ENCODE results near the gene WAC. TPM values are rescaled to one million over a fixed set of nuclear protein-coding genes. Genes with fewer than 3 reads are reported as not detected.

The WAC gene
- total and polyA plus RNA-seq, 2 experiments from 2014 or later = 59.4 to 116 TPM

GRCh38 chr10:28535846-28536245 lies 2.9 kb downstream of the WAC start:
- no peak for TF ChIP-seq EZH2phosphoT487 (IDR thresholded peaks at IDR 0.05; ENCODE audit: unreplicated experiment)
- TF ChIP-seq CREB1 (CRISPR knock-in tag; IDR thresholded peaks at IDR 0.05; ENCODE audit: low read depth) = no peak
- no peak for TF ChIP-seq POLR2AphosphoS5 (IDR thresholded peaks at IDR 0.05; ENCODE audit: low read depth)
- no peak for TF ChIP-seq EZH2 (IDR thresholded peaks at IDR 0.05; ENCODE audit: low read depth, unreplicated experiment)
- TF ChIP-seq ZNF331 (CRISPR knock-in tag; IDR thresholded peaks at IDR 0.05; ENCODE audit: low read depth) = no peak
- TF ChIP-seq ZNF114 (CRISPR knock-in tag; IDR thresholded peaks at IDR 0.05) = no peak
- TF ChIP-seq ZNF462 (CRISPR knock-in tag; IDR thresholded peaks at IDR 0.05) = no peak
- TF ChIP-seq, protein P1, sequence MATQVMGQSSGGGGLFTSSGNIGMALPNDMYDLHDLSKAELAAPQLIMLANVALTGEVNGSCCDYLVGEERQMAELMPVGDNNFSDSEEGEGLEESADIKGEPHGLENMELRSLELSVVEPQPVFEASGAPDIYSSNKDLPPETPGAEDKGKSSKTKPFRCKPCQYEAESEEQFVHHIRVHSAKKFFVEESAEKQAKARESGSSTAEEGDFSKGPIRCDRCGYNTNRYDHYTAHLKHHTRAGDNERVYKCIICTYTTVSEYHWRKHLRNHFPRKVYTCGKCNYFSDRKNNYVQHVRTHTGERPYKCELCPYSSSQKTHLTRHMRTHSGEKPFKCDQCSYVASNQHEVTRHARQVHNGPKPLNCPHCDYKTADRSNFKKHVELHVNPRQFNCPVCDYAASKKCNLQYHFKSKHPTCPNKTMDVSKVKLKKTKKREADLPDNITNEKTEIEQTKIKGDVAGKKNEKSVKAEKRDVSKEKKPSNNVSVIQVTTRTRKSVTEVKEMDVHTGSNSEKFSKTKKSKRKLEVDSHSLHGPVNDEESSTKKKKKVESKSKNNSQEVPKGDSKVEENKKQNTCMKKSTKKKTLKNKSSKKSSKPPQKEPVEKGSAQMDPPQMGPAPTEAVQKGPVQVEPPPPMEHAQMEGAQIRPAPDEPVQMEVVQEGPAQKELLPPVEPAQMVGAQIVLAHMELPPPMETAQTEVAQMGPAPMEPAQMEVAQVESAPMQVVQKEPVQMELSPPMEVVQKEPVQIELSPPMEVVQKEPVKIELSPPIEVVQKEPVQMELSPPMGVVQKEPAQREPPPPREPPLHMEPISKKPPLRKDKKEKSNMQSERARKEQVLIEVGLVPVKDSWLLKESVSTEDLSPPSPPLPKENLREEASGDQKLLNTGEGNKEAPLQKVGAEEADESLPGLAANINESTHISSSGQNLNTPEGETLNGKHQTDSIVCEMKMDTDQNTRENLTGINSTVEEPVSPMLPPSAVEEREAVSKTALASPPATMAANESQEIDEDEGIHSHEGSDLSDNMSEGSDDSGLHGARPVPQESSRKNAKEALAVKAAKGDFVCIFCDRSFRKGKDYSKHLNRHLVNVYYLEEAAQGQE (IDR thresholded peaks at IDR 0.05; ENCODE audit: unreplicated experiment) = no peak
- TF ChIP-seq JUNB (IDR thresholded peaks at IDR 0.05; ENCODE audit: unreplicated experiment) = no peak
- TF ChIP-seq, protein P2, sequence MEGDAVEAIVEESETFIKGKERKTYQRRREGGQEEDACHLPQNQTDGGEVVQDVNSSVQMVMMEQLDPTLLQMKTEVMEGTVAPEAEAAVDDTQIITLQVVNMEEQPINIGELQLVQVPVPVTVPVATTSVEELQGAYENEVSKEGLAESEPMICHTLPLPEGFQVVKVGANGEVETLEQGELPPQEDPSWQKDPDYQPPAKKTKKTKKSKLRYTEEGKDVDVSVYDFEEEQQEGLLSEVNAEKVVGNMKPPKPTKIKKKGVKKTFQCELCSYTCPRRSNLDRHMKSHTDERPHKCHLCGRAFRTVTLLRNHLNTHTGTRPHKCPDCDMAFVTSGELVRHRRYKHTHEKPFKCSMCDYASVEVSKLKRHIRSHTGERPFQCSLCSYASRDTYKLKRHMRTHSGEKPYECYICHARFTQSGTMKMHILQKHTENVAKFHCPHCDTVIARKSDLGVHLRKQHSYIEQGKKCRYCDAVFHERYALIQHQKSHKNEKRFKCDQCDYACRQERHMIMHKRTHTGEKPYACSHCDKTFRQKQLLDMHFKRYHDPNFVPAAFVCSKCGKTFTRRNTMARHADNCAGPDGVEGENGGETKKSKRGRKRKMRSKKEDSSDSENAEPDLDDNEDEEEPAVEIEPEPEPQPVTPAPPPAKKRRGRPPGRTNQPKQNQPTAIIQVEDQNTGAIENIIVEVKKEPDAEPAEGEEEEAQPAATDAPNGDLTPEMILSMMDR (conservative IDR thresholded peaks at IDR 0.05; ENCODE audit: low read depth in 2 of 2) = no peak
- TF ChIP-seq, protein P3, sequence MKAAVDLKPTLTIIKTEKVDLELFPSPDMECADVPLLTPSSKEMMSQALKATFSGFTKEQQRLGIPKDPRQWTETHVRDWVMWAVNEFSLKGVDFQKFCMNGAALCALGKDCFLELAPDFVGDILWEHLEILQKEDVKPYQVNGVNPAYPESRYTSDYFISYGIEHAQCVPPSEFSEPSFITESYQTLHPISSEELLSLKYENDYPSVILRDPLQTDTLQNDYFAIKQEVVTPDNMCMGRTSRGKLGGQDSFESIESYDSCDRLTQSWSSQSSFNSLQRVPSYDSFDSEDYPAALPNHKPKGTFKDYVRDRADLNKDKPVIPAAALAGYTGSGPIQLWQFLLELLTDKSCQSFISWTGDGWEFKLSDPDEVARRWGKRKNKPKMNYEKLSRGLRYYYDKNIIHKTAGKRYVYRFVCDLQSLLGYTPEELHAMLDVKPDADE (IDR thresholded peaks at IDR 0.05) = no peak
- TF ChIP-seq NANOG (IDR thresholded peaks at IDR 0.05; ENCODE audit: borderline replicate concordance) = no peak
- no peak for TF ChIP-seq STAT1 (IDR thresholded peaks at IDR 0.05; ENCODE audit: unreplicated experiment)
- peaks cover 11% of the 10 kb centered on the region; the same call in 1 of the 2 replicates for H3K4me1 ChIP-seq (ENCODE audit: insufficient read depth)
- peaks cover 26% of the 10 kb centered on the region for H4K20me1 ChIP-seq (replicated peaks; ENCODE audit: insufficient read depth)
- H2AFZ ChIP-seq = no peak overlapping the region
- H3K27me3 Mint-ChIP-seq (ENCODE audit: insufficient read depth, low read depth, poor library complexity) = peaks cover 8% of the 10 kb centered on the region
- no peaks in the 10 kb centered on the region for H3K27me3 ChIP-seq (ENCODE audit: insufficient read depth)
- ATAC-seq (no peak), DNase-seq (ENCODE audit: low spot score) (no peak)
- peaks cover 71% of the 10 kb centered on the region for H3K36me3 Mint-ChIP-seq (ENCODE audit: low read depth)
- peaks cover 28% of the 10 kb centered on the region for H3K4me1 Mint-ChIP-seq
- no peak overlapping the region for H3K4me3 Mint-ChIP-seq
- no peaks in the 10 kb centered on the region for H3F3A ChIP-seq (replicated peaks; ENCODE audit: low read depth)
- H3K4me2 ChIP-seq = no peak overlapping the region
- H3K79me2 ChIP-seq (replicated peaks; ENCODE audit: insufficient read depth) = peaks cover 83% of the 10 kb centered on the region
- no peaks in the 10 kb centered on the region; the same call in 2 of the 3 replicates for H3K9me3 Mint-ChIP-seq
- peaks cover 56% of the 10 kb centered on the region for H3K36me3 ChIP-seq (ENCODE audit: insufficient read depth)
- H3K27ac Mint-ChIP-seq = 0 out of 2 replicates have a peak overlapping the region, but pooled peaks have one; percentile 63
- H3K9me2 ChIP-seq (ENCODE audit: insufficient read depth) = no peaks in the 10 kb centered on the region
- H3K4me3 ChIP-seq = no peak overlapping the region
- H3K27ac ChIP-seq (ENCODE audit: low read depth) = no peak overlapping the region
